Measurements from ENCODE around the gene PLXND1.

The PLXND1 gene

DNA sequence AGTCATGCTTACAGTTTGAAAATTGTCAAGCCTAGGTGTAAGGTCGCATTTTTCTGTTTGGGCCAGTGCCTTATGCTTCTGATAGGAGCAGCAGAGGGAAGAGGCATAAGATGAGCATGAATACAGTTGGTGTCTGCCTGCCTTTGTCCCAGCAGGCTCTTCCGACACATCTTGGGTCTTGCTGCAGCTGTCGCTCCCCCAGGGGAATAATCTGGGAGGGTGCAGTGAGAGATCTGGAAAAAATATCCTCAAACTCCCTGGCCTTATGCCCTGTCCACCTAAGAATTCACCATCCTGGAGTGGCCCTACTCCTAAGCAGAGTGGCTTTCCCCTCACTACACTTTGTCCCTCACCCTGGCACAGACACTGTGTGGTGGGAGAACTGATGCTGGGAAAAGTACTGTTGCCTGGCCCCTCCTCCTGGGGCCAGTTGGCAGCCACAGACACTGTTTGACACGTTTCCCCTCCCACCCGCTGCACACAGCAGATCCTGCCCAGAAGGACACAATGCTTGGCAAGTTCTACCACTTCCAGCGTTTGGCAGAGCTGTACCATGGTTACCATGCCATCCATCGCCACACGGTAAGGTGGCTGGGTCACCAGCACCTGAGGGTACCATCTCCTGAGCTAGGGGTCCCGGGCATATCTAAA, 99.2 kb downstream of the PLXND1 start:
- no peak for DNase-seq (ENCODE audit: low read depth in 2 of 2)

DNA sequence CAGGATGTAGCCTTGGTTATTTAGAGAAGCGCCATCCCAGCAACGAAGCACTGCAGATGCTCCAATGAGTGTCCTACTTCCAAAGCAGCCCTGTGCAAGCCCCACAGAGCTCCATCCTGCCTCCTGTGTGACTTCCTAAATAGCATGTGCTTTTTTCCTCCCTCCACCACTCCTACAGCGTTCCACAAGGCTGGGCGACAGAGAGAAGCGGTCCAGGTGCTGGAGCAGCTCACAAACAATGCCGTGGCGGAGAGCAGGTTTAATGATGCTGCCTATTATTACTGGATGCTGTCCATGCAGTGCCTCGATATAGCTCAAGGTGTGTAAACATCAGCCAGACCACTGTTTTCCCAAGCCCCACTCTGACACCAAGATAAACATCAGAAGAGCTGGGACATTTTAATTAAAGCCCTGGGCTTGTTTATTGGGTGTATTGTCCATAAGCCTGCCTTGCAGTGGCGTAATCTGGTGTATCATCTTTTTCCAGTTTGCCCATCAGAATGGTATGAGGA, 100.2 kb downstream of the PLXND1 start:
- DNase-seq (ENCODE audit: low read depth in 2 of 2) = no peak

DNA sequence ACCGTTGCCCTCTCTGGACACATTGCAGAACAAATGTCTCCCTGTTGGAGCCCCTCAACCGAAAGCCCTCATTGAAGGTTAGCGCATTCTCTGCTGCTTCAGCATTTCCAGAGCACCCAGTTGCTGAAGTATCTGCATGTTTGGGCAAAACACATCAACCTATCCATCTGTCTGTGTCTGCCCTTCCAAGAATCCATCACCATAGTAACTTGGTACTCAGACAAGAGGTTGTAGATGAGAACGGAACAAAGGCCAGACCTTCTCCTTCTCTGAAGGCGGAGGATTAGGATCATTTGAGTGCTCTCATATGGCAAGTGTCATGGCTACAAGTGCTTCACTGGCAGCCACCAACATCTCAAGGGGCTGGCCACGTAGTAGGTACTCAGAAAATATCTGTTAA, 101.1 kb downstream of the PLXND1 start:
- no peak for DNase-seq (ENCODE audit: low read depth in 2 of 2)

All from stimulated activated CD4-positive, alpha-beta T cell treated with anti-CD3 and anti-CD28 coated beads, Interleukin-1b, Interleukin-23, amount 100 ng/mL, for 1 hour (primary cell).